ENCODE measurements around the gene SEC16A.

SEC16A gene

GRCh38 chr9:136485049-136486045, 2.5 kb upstream of the SEC16A start:
- H3K4me3 ChIP-seq (replicated peaks; ENCODE audit: low read depth, low read length) = no peak overlapping the region
- peak; percentile 50 for DNase-seq (ENCODE audit: extremely low read depth, low read depth)
- peak; percentile 89 for TF ChIP-seq CTCF (IDR thresholded peaks at IDR 0.05; ENCODE audit: low read depth, low read length, missing control alignments)

GRCh38 chr9:136484153-136485048, 1.6 kb upstream of the SEC16A start:
- H3K4me3 ChIP-seq (replicated peaks; ENCODE audit: low read depth, low read length) = peak overlapping the region; percentile 49
- TF ChIP-seq CTCF (IDR thresholded peaks at IDR 0.05; ENCODE audit: low read depth, low read length, missing control alignments) = no peak
- no peak for DNase-seq (ENCODE audit: extremely low read depth, low read depth)

DNA sequence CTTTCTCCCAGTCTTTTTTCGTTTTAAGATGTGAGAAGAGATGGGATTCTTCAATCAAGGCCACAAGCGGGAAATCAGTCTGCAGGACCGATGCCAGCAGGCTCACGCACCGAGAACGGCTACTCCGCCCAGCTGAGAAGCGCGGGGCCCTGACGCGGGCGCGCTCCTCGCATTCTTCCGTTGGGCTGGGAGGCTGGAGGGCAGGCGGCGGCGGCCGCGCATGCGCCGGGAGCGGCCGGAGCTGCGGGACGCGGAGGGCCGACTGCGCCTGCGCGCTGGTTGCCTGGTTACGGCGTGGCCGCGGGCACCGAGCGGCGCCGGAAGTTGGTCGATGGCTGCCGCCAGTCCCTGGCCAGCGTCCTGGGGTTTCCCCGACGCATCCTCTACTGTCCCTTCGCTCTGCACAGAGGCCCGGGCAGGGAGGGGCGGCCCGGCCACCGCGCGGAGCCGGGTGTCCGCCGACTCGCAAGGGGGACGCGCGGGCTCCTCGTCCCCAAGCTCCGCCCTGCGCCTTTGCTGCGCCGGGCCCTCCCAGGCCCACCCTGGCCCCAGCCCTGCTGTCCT, 831 bp upstream of the SEC16A start:
- no peak for TF ChIP-seq CTCF (IDR thresholded peaks at IDR 0.05; ENCODE audit: low read depth, low read length, missing control alignments)
- DNase-seq (ENCODE audit: extremely low read depth, low read depth) = peak; percentile 52
- peak overlapping the region; percentile 49 for H3K4me3 ChIP-seq (replicated peaks; ENCODE audit: low read depth, low read length)

DNA sequence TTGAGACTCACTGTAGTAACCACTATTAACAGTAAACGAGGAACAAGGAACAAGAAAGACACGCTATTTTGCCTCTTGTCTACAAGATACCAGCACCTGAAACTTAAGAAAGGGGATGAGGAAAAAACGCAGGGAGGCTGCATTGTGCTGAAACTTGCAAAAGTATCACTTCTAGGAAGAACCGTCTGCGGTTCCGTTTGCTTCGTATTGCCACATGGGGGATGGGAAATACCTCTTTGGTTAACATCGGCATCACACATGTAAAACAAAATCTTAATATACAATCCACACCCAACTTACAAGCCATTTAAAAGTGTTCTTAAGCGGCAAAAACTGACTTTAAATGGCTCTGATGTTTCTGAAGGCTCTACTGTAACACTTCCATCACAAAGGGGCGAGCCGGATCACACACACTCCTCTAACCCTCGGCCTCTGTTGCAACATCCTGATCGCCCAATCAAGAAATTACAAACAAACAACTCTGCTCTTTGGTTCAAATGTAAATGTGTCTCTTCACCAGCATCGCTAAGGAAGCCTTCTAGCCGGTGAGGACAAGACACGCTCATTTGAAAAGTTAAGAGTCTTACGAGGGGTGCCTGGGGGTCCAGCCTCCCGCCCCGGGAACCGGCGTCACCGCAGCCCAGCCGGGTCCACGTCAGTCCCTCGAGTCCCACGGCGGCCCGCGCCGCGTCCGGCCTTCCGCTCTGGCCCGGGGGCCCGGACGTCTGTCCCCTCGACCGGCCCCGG, 621 bp downstream of the SEC16A start:
- DNase-seq (ENCODE audit: extremely low read depth, low read depth) = no peak
- peak overlapping the region; percentile 88 for H3K4me3 ChIP-seq (replicated peaks; ENCODE audit: low read depth, low read length)
- no peak for TF ChIP-seq CTCF (IDR thresholded peaks at IDR 0.05; ENCODE audit: low read depth, low read length, missing control alignments)

GRCh38 chr9:136481558-136481957, 1.3 kb downstream of the SEC16A start:
- H3K4me3 ChIP-seq (replicated peaks; ENCODE audit: low read depth, low read length) = peak overlapping the region; percentile 88
- no peak for DNase-seq (ENCODE audit: extremely low read depth, low read depth)
- TF ChIP-seq CTCF (IDR thresholded peaks at IDR 0.05; ENCODE audit: low read depth, low read length, missing control alignments) = no peak

Measured in HFF-Myc (cell line).